ENCODE data around the gene ADGRL3. TPM values are rescaled to one million over a fixed set of nuclear protein-coding genes. Genes with fewer than 3 reads are reported as not detected.
"Not testable (repeated sequence)": the region's sequence is repeated elsewhere in the genome, so short reads cannot be mapped to it uniquely, and the experiment has no call there.

ADGRL3 gene
- polyA plus RNA-seq, 3 donors = 22.2 to 26.3 (median 24.3) TPM

- no peak for DNase-seq
These were observed 292.9 kb downstream of the ADGRL3 start for GRCh38 chr4:61493041-61493440.

- no peak for DNase-seq
These were observed 293.3 kb downstream of the ADGRL3 start for GRCh38 chr4:61493470-61493869.

- DNase-seq = no peak
These were observed 300.8 kb downstream of the ADGRL3 start for GRCh38 chr4:61500883-61501282.

DNA sequence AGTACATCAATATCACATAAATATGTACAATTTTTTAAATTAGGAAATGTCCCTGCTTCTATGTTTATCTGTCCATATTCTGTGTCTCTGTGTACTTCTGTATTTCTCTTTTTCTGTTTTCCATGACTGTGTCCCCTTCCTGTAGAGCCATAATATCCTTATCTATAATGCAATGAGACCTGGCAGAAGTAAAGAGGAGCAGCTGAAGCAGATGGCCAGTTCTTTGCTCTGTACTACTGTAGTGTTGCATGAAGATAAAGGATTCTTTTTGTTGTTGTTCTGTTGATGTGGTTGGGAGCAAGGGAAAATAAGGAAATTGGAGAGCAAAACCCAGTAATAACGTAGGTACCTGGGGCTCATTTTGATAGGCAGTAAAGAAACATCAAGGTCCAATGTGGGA is 301.7 kb downstream of the ADGRL3 start:
- DNase-seq = no peak

GRCh38 chr4:61505773-61506685 is 305.9 kb downstream of the ADGRL3 start:
- no peak for DNase-seq

DNA sequence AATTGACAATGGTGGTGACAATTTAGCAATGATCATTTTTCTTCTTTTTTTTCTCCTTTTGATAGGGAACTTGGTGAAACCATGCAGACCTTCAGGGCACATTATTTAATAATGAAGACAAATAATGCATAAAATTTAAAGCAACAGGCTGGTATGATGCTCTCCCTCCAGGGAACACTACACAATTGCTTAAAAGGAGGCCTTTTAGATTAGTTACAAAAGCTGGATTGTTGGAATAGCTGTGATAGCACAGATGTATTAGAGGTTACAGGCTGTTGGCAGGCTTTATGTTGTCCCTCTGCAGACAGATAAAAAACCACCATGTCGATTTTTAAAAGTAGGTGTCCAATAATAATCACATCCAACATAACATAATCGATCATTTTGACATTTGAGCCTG is 307.0 kb downstream of the ADGRL3 start:
- no peak for DNase-seq

- not testable (repeated sequence) for DNase-seq
These were observed 309.7 kb downstream of the ADGRL3 start for GRCh38 chr4:61509721-61510241.

DNA sequence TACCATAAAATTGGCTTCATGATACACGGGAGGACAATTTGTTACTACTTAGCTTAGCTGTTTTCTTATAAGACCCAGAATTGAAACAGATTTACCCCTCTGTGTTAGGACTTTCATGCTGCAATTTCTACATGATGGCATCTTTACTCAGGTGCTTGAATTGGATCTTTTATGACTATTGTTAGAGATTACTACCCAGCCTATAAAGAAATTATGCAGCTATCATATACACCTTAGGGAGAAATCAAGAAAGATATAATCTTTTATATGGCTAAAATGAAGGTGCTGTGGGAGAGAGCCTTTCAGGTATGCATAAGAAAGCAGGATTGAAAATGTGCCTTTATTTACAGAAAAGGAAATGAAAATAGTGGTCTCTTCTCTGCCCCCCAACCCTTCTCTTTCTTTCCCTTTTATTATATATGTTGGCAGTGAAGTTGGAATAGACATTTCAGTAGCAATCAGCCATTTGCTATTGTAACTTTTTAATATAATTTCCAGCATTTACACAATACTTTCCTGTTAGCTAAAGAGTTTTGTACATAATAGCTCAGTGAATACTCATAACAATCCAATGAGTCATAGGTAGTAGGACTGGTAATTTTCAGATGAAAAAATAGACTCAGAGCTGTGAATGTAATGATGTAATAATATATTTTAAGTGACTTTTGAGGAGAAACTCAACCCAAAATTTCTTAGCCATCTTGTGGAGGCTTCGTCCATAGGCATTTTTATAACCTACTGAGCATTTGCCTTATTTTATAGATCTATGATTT is 311.8 kb downstream of the ADGRL3 start:
- DNase-seq = no peak

- DNase-seq = no peak
These were observed 314.9 kb downstream of the ADGRL3 start for GRCh38 chr4:61514991-61515390.

GRCh38 chr4:61517144-61517543 is 317.0 kb downstream of the ADGRL3 start:
- no peak for DNase-seq

GRCh38 chr4:61520166-61520565 is 320.0 kb downstream of the ADGRL3 start:
- DNase-seq = no peak

DNA sequence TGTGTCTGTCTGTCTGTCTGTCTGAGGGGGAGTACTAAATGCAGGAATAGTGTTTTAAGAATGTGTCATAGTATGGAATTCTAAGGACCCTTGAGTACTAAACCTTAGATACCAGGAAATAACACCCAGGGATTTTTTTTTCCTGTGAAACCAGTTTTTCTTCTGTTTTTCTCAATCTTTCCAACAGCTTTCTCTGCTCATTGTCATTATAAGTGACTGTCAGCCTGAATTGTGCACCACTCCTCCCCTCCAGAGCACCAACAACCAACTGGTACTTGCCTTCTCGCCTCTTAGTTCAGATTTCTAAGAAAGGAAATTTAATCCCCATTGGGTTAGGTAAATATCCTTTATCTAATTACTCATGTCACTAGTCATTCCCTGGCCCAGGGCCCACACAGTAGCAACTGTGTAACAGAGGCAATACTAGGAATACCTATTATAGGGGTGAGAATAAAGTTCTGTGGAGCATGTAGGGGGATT is 320.6 kb downstream of the ADGRL3 start:
- DNase-seq = peak; percentile 67

DNA sequence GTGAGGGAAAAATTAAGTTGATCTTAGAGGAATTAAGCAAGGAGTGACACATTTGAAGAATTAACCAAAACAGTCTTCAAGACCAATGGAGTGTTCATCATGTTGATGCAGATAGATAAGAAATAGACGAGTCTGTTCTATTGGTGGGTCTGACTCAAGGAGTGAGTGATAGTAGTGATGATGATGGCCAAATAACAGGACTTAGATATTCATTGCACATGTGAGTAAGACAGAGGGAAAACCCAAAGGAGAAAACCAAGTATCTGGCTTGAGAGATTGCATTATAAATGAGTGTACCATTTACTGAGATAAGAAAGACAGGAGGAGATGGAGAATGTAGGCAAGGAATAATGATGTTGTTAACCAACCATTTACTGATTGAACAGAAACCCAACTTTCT is 321.3 kb downstream of the ADGRL3 start:
- no peak for DNase-seq

DNA sequence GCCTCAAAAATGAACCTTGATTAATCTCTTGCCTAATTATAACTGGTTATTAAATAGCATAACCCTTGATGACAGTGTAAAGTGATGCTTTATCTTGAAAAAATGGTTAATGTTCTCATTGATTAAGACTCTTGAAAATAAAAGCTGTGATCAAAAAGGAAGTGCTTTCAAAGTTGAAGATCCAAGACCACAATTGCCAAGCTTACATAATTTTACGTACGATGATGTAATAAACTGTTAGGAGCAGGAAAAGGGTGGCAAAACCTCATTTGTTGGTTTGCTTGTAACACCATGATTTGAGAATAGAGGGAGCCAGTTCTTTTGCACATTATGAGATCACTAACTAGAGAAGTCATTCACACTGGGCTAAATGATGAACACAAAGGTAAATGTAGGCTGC is 322.2 kb downstream of the ADGRL3 start:
- DNase-seq = no peak

GRCh38 chr4:61527888-61528287 is 327.8 kb downstream of the ADGRL3 start:
- no peak for DNase-seq

GRCh38 chr4:61528595-61528994 is 328.5 kb downstream of the ADGRL3 start:
- DNase-seq = no peak

GRCh38 chr4:61531188-61531587 is 331.1 kb downstream of the ADGRL3 start:
- no peak for DNase-seq

DNA sequence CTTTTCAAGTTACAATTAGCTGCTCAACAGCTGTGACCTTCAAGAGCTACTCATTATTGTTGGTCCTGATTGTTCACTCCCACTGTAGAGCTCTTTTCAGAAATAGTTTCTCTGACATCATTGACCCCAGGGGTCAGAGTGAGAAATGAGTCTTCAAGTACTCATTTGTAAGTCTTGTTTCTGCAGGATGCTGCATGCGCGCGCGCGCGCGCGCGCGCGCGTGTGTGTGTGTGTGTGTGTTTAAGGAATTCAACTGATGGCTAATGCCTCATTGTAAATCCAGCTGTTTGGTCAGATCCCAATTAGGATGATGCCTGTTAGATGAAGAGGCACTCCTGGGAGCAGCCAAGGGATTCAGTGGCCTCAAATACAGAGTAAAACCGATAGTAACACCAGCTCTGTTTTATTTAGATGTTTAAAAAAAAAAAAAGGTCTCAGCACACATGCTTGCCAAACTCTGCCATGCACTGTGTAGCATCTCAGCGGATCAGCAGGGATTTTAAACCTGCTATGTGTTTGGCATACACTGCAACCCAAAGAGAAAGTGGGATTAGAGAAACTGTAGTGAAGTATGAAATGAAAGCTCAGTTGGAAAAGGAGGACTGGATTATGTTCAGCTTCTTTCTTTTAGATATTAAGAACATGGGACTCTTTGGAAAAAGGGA is 332.3 kb downstream of the ADGRL3 start:
- DNase-seq = peak; percentile 88

DNA sequence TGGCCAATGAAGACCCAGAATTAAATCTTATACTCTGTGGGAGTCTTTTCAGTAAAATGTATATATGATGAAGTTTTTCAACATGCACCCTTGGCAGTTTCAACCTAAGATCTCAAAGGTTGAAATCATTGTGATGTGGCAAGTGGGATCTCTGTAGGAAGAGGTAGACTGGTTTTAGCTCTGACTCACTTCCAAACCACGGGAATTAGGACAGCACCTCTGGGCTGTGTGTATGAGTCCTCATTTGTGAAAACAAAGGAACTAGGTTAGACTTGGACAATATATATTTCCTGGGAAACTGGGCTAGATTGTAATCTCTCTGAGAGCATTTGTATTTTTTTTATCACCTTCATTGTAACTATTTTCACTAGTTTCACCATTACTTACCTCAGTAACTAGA is 333.0 kb downstream of the ADGRL3 start:
- no peak for DNase-seq

- DNase-seq = no peak
These were observed 340.8 kb downstream of the ADGRL3 start for GRCh38 chr4:61540944-61541343.

DNA sequence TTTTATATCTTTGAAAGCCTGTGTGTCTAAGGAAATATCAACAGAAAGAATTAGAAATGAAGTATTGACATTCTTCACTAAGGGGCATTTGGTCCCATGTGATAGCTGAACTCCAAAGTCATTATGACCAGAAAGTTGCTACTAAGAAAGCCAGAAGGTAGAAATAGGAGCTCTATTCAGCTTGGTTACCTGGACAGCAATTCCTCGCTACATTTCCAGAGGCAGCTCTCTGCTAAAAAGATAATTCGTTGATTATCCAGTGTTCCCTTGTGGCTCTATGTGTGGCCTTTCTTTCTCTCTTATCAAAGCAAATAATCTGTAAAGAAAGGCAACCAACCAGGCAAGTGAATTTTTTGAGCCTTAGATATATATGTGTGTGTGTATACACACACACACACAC is 341.3 kb downstream of the ADGRL3 start:
- DNase-seq = no peak

DNA sequence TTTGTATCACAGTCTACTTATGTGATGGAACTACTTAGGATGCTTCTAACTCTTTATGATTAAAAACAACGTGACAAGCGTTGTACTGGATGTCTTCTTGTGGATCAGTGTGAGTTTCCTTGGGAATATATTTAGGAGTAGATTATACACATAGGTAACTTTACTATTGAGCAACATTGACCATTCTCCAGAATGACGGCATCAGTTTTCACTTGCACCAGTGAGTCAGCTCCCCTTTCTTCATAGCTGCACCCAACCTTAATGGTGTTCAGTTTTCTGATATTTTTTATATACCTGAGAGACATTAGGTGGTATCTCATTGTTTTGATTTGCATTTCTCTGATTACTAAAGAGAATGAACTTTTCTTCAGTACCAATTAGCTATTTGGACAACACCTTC is 343.9 kb downstream of the ADGRL3 start:
- DNase-seq = no peak

All from renal pelvis (tissue), 4 donors.